Neural cell (in vitro differentiated cells): Measurements from ENCODE around the gene ADGB. TPM values are rescaled to one million over a fixed set of nuclear protein-coding genes. Genes with fewer than 3 reads are reported as not detected.

Experiments used
- H2AFZ ChIP-seq: fragments of 200-600, 300-800 bp; sonication (generic), shearing (Covaris generic); 2 replicates; pipeline ENCODE4 v1.6.0; 2014; ENCODE audit warnings: low read depth, mild to moderate bottlenecking, antibody characterized with exemption, low read length, moderate library complexity
- H3F3A ChIP-seq: fragments of 200-600 bp; shearing (Covaris generic); 2 replicates; pipeline ENCODE4 v1.6.1; 2016; ENCODE audit warnings: mild to moderate bottlenecking, moderate library complexity, mixed read lengths, antibody characterized with exemption, low read length; ENCODE audit not compliant: insufficient read depth, poor library complexity, severe bottlenecking
- H3K27ac ChIP-seq: fragments of 200-600, 300-800 bp; sonication (generic), shearing (Covaris generic); 2 replicates; pipeline ENCODE4 v1.5.1; 2014; ENCODE audit warnings: mild to moderate bottlenecking, low read length, moderate library complexity
- H3K27me3 ChIP-seq: fragments of 300-800, 200-600 bp; sonication (generic), shearing (Covaris generic); 2 replicates; pipeline ENCODE4 v1.6.0; 2014; ENCODE audit warnings: mild to moderate bottlenecking, low read depth, low read length, moderate library complexity; ENCODE audit not compliant: insufficient read depth
- H3K36me3 ChIP-seq: fragments of 300-800, 200-600 bp; sonication (generic), shearing (Covaris generic); 2 replicates; pipeline ENCODE4 v1.5.1; 2014; ENCODE audit warnings: mild to moderate bottlenecking, antibody characterized with exemption, low read length, moderate library complexity; ENCODE audit not compliant: insufficient read depth
- H3K4me2 ChIP-seq: fragments of 300-800, 200-600 bp; sonication (generic), shearing (Covaris generic); 2 replicates; pipeline ENCODE4 v1.6.0; 2014; ENCODE audit warnings: mild to moderate bottlenecking, low read length
- H3K4me3 ChIP-seq: fragments of 300-800, 200-600 bp; sonication (generic), shearing (Covaris generic); 2 replicates; pipeline ENCODE4 v1.5.1; 2014; ENCODE audit warnings: mild to moderate bottlenecking, low read length, moderate library complexity
- H3K79me2 ChIP-seq: fragments of 200-600 bp; shearing (Covaris generic); replicated peaks from 2 replicates; pipeline ENCODE4 v1.6.0; 2014; ENCODE audit warnings: mild to moderate bottlenecking, low read length, moderate library complexity; ENCODE audit not compliant: insufficient read depth
- H3K9ac ChIP-seq: fragments of 300-800, 200-600 bp; sonication (generic), shearing (Covaris generic); 2 replicates; pipeline ENCODE4 v1.6.1; 2016; ENCODE audit warnings: mild to moderate bottlenecking, low read length, mixed read lengths
- H3K9me2 ChIP-seq: fragments of 200-600 bp; shearing (Covaris generic); 2 replicates; pipeline ENCODE4 v1.6.1; 2016; ENCODE audit warnings: mild to moderate bottlenecking, low read length, mixed read lengths; ENCODE audit not compliant: insufficient read depth
- H3K9me3 ChIP-seq: fragments of 200-600, 300-800 bp; sonication (generic), shearing (Covaris generic); 2 replicates; pipeline ENCODE4 v1.6.1; 2016; ENCODE audit warnings: mild to moderate bottlenecking, mixed run types, low read length, moderate library complexity, mixed read lengths
- H4K20me1 ChIP-seq: fragments of 200-600 bp; shearing (Covaris generic); 2 replicates; pipeline ENCODE4 v1.6.1; 2016; ENCODE audit warnings: mild to moderate bottlenecking, mixed run types; ENCODE audit not compliant: insufficient read depth
- EP300 ChIP-seq: fragments of 450-650 bp; conservative IDR thresholded peaks from 2 replicates; pipeline ENCODE4 v1.6.1; 2014; ENCODE audit warnings: antibody characterized with exemption, mild to moderate bottlenecking, moderate library complexity; ENCODE audit not compliant: poor library complexity, severe bottlenecking
- EZH2 ChIP-seq: fragments of 200-600, 300-800 bp; shearing (Covaris generic), sonication (generic); IDR thresholded peaks from 2 replicates; pipeline ENCODE4 v1.6.1; 2014; ENCODE audit warnings: antibody characterized with exemption, low read length, borderline replicate concordance, mild to moderate bottlenecking; ENCODE audit not compliant: insufficient read depth, poor library complexity, severe bottlenecking
- MXI1 ChIP-seq: fragments of 450-650 bp; conservative IDR thresholded peaks from 2 replicates; pipeline ENCODE4 v1.6.1; 2014; ENCODE audit warnings: antibody characterized with exemption, mild to moderate bottlenecking; ENCODE audit not compliant: poor library complexity, severe bottlenecking
- POLR2AphosphoS5 ChIP-seq: IDR thresholded peaks from 2 replicates; pipeline ENCODE4 v1.6.1; 2012
- RAD21 ChIP-seq: fragments of 450-650 bp; conservative IDR thresholded peaks from 2 replicates; pipeline ENCODE4 v1.6.1; 2014; ENCODE audit warnings: antibody characterized with exemption, mild to moderate bottlenecking, moderate library complexity
- REST ChIP-seq: IDR thresholded peaks from 2 replicates; pipeline ENCODE4 v1.6.1; 2012; ENCODE audit warnings: borderline replicate concordance
- SMC3 ChIP-seq: fragments of 450-650 bp; conservative IDR thresholded peaks from 2 replicates; pipeline ENCODE4 v1.6.1; 2014; ENCODE audit warnings: antibody characterized with exemption, mild to moderate bottlenecking, moderate library complexity; ENCODE audit not compliant: poor library complexity
- TAF1 ChIP-seq: IDR thresholded peaks from 2 replicates; pipeline ENCODE4 v1.6.1; 2012; ENCODE audit warnings: low read depth
- polyA plus RNA-seq: library from polyadenylated mRNA; depleted of rRNA; stranded (reverse); fragments of >200 nt; gene quantifications from 2 replicates; pipeline ENCODE4 v1.2.3, GENCODE V29; 2014
- TF ChIP-seq, protein P1 (sequence below): fragments of 450-650 bp; IDR thresholded peaks from 2 replicates; pipeline ENCODE4 v1.5.1; 2014; ENCODE audit warnings: antibody characterized with exemption, mild to moderate bottlenecking, moderate library complexity; ENCODE audit not compliant: poor library complexity, severe bottlenecking

ADGB gene
- polyA plus RNA-seq, 1 donor from 2014 or later: not detected

DNA sequence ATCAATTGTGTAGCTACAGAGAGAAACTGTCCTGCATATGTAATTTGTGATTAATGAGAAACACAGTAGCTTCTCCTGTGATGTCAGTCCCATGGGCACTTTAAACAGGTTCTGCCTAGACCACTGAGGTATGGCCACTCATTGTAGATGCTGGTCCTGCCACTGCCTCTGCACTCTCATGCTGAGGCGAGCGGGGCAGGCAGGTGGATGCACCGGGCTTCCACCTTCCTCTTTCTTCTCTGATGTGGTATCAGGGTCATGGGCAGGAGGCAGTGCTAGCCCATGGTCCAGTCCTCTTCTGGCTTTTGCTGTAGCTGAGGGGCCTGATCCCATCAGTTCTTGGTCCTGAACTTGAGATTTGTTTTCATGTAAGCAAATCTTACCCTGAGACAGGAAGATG is 58.7 kb downstream of the ADGB start:
- H3K4me2 ChIP-seq: no peak overlapping the region
- no peak overlapping the region for H3K9ac ChIP-seq
- no peaks in the 10 kb centered on the region for H3K79me2 ChIP-seq
- no peak overlapping the region for H3K4me3 ChIP-seq
- no peaks in the 10 kb centered on the region for H3K9me3 ChIP-seq
- H3F3A ChIP-seq: no peaks in the 10 kb centered on the region
- no peaks in the 10 kb centered on the region for H3K27me3 ChIP-seq
- H4K20me1 ChIP-seq: no peaks in the 10 kb centered on the region
- no peaks in the 10 kb centered on the region for H3K9me2 ChIP-seq
- TF ChIP-seq POLR2AphosphoS5 (no peak), MXI1 (no peak), EZH2 (no peak), RAD21 (no peak), SMC3 (no peak), REST (no peak), EP300 (no peak), TAF1 (no peak)
- TF ChIP-seq, protein P1, sequence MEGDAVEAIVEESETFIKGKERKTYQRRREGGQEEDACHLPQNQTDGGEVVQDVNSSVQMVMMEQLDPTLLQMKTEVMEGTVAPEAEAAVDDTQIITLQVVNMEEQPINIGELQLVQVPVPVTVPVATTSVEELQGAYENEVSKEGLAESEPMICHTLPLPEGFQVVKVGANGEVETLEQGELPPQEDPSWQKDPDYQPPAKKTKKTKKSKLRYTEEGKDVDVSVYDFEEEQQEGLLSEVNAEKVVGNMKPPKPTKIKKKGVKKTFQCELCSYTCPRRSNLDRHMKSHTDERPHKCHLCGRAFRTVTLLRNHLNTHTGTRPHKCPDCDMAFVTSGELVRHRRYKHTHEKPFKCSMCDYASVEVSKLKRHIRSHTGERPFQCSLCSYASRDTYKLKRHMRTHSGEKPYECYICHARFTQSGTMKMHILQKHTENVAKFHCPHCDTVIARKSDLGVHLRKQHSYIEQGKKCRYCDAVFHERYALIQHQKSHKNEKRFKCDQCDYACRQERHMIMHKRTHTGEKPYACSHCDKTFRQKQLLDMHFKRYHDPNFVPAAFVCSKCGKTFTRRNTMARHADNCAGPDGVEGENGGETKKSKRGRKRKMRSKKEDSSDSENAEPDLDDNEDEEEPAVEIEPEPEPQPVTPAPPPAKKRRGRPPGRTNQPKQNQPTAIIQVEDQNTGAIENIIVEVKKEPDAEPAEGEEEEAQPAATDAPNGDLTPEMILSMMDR: no peak
- H3K27ac ChIP-seq: no peak overlapping the region
- H2AFZ ChIP-seq: no peak overlapping the region
- H3K36me3 ChIP-seq: no peaks in the 10 kb centered on the region

DNA sequence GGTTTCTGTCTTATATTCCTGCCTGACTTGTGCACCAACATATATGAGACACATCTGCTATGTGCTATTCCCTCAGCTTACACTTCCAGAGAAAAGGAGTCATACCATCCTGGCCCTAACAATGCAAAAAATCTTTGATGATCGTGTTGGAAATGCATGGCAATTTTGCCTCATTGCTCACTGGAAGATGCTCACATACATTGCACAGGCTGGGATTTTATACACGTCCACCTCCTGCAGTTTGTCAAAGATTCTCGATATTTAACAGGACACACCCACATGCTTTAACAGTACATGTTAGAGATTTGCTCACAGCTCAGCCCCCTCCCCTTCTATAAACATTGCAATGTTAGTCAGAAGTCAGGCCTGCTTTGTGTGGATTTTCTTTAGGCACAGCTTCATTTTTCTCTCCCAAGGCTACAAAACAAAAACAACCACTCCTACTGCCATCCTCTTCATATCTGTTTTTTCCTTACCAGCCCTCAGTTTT is 66.1 kb downstream of the ADGB start:
- H4K20me1 ChIP-seq: no peaks in the 10 kb centered on the region

More for the DNA sequence above, 66.1 kb downstream of the ADGB start:
- no peaks in the 10 kb centered on the region for H3K36me3 ChIP-seq
- H3K27me3 ChIP-seq: no peaks in the 10 kb centered on the region
- H2AFZ ChIP-seq: no peak overlapping the region
- no peaks in the 10 kb centered on the region for H3K9me2 ChIP-seq
- H3K79me2 ChIP-seq: no peaks in the 10 kb centered on the region
- no peaks in the 10 kb centered on the region for H3K9me3 ChIP-seq
- no peak overlapping the region for H3K4me3 ChIP-seq
- TF ChIP-seq EZH2: no peak
- no peak for TF ChIP-seq POLR2AphosphoS5
- no peak for TF ChIP-seq REST
- TF ChIP-seq EP300: no peak
- no peak for TF ChIP-seq SMC3
- no peak overlapping the region for H3K27ac ChIP-seq
- H3K9ac ChIP-seq: no peak overlapping the region
- H3K4me2 ChIP-seq: no peak overlapping the region
- no peaks in the 10 kb centered on the region for H3F3A ChIP-seq
